IMR-90 (cell line): Measurements from ENCODE around the gene TNFSF12. TPM values are rescaled to one million over a fixed set of nuclear protein-coding genes. Genes with fewer than 3 reads are reported as not detected.

Experiments used
- ATAC-seq: fragments of 200-7000 bp; cut with Tn5 transposase; 2 replicates; pipeline ENCODE4 v1.9.1; 2020; ENCODE audit warnings: low read depth, mild to moderate bottlenecking, moderate library complexity
- BruUV-seq: library from RNA; stranded (reverse); fragments of 400-500 nt; replicated peaks from 2 replicates; lab custom pipeline; 2021; lab: Mats Ljungman, UMichigan
- CTCF ChIA-PET: fragments of 300-600 bp; formaldehyde crosslinking; extraction: SDS; loops from one replicate; lab custom pipeline; 2021; ENCODE audit warnings: antibody characterized with exemption; lab: Yijun Ruan, JAX
- POLR2A ChIA-PET: fragments of 300-600 bp; sonication (Branson Sonifier 250); formaldehyde crosslinking; loops from one replicate; lab custom pipeline; 2022; ENCODE audit warnings: antibody characterized with exemption; ENCODE audit not compliant: unreplicated experiment; lab: Charles Lee
- DNase-seq: peaks from one replicate; pipeline ENCODE4 v3.0.0; 2013
- H2AFZ ChIP-seq: replicated peaks from 2 replicates; pipeline ENCODE3; 2013; ENCODE audit warnings: low read length, mild to moderate bottlenecking; ENCODE audit not compliant: poor library complexity
- H2AK5ac ChIP-seq: 2 replicates; pipeline ENCODE4 v1.6.1; 2013; ENCODE audit warnings: low read depth, low read length, inconsistent platforms
- H2AK9ac ChIP-seq: replicated peaks from 2 replicates; pipeline ENCODE3; 2013; ENCODE audit warnings: mild to moderate bottlenecking, low read depth, low read length, moderate library complexity; ENCODE audit not compliant: poor library complexity
- H2BK120ac ChIP-seq: 2 replicates; pipeline ENCODE4 v1.6.1; 2013; ENCODE audit warnings: low read depth, low read length, inconsistent platforms
- H2BK15ac ChIP-seq: 3 replicates; pipeline ENCODE4 v1.6.1; 2013; ENCODE audit warnings: low read depth, low read length, inconsistent platforms
- H2BK20ac ChIP-seq: 2 replicates; pipeline ENCODE4 v1.6.1; 2013; ENCODE audit warnings: low read depth, mild to moderate bottlenecking, inconsistent platforms, low read length, moderate library complexity
- H2BK5ac ChIP-seq: 2 replicates; pipeline ENCODE4 v1.6.1; 2013; ENCODE audit warnings: mild to moderate bottlenecking, low read depth, low read length, inconsistent platforms; ENCODE audit not compliant: poor library complexity, severe bottlenecking
- H3K14ac ChIP-seq: replicated peaks from 2 replicates; pipeline ENCODE4 v1.6.1; 2013; ENCODE audit warnings: low read depth, low read length, inconsistent platforms
- H3K18ac ChIP-seq: 2 replicates; pipeline ENCODE4 v1.6.1; 2013; ENCODE audit warnings: low read depth, low read length, control low read depth
- H3K23ac ChIP-seq: 2 replicates; pipeline ENCODE4 v1.6.1; 2013; ENCODE audit warnings: low read depth, low read length, inconsistent platforms
- H3K27ac ChIP-seq: 2 replicates; pipeline ENCODE4 v1.5.1; 2013; ENCODE audit warnings: mild to moderate bottlenecking, control low read depth, low read length; ENCODE audit not compliant: insufficient read depth
- H3K27me3 ChIP-seq: 2 replicates; pipeline ENCODE4 v1.6.1; 2013; ENCODE audit warnings: low read length; ENCODE audit not compliant: control insufficient read depth, insufficient read depth
- H3K36me3 ChIP-seq: 2 replicates; pipeline ENCODE4 v1.6.1; 2013; ENCODE audit warnings: low read length, mixed read lengths; ENCODE audit not compliant: control insufficient read depth, insufficient read depth
- H3K4ac ChIP-seq: 2 replicates; pipeline ENCODE4 v1.6.1; 2013; ENCODE audit warnings: low read depth, low read length, inconsistent platforms
- H3K4me1 ChIP-seq: 2 replicates; pipeline ENCODE4 v1.6.1; 2013; ENCODE audit warnings: low read length, mixed read lengths; ENCODE audit not compliant: control insufficient read depth, insufficient read depth
- H3K4me2 ChIP-seq: 2 replicates; pipeline ENCODE4 v1.6.1; 2013; ENCODE audit warnings: low read depth, mild to moderate bottlenecking, control low read depth, low read length, moderate library complexity
- H3K4me3 ChIP-seq: 2 replicates; pipeline ENCODE4 v1.5.1; 2013; ENCODE audit warnings: low read depth, mild to moderate bottlenecking, control low read depth, low read length, moderate library complexity; ENCODE audit not compliant: insufficient read depth
- H3K56ac ChIP-seq: 2 replicates; pipeline ENCODE4 v1.6.1; 2013; ENCODE audit warnings: low read length, inconsistent platforms; ENCODE audit not compliant: insufficient read depth; ENCODE audit errors: extremely low read depth
- H3K79me1 ChIP-seq, 2 experiments: 2 replicates each; pipeline ENCODE4 v1.6.1; 2013; ENCODE audit warnings: low read length in 2 of 2, inconsistent platforms in 1 of 2, low read depth in 1 of 2
- H3K9ac ChIP-seq: 2 replicates; pipeline ENCODE4 v1.6.1; 2013; ENCODE audit warnings: low read depth, low read length, control low read depth
- H3K9me1 ChIP-seq: 2 replicates; pipeline ENCODE4 v1.6.1; 2013; ENCODE audit warnings: low read length, inconsistent platforms; ENCODE audit not compliant: insufficient read depth
- H3K9me3 ChIP-seq: 2 replicates; pipeline ENCODE4 v1.6.1; 2013; ENCODE audit warnings: low read length; ENCODE audit not compliant: control insufficient read depth, insufficient read depth
- H4K20me1 ChIP-seq: 2 replicates; pipeline ENCODE4 v1.6.1; 2013; ENCODE audit warnings: low read length, inconsistent platforms; ENCODE audit not compliant: insufficient read depth
- H4K5ac ChIP-seq: 2 replicates; pipeline ENCODE4 v1.6.1; 2013; ENCODE audit warnings: mild to moderate bottlenecking, low read depth, low read length, control low read depth
- H4K8ac ChIP-seq, 2 experiments: 2 replicates each; pipeline ENCODE4 v1.6.1; 2013; ENCODE audit warnings: low read depth in 2 of 2, low read length in 2 of 2, control low read depth in 1 of 2, inconsistent platforms in 1 of 2
- H4K91ac ChIP-seq: 2 replicates; pipeline ENCODE4 v1.6.1; 2013; ENCODE audit warnings: low read depth, low read length, inconsistent platforms; ENCODE audit not compliant: insufficient read depth
- BHLHE40 ChIP-seq: fragments of 150-350 bp; IDR thresholded peaks from 2 replicates; pipeline ENCODE4 v1.6.1; 2016; ENCODE audit warnings: mild to moderate bottlenecking, low read depth, low read length
- CEBPB ChIP-seq: IDR thresholded peaks from 2 replicates; pipeline ENCODE4 v1.6.1; 2012; ENCODE audit warnings: low read depth, low read length, improper control_type of control experiment
- CTCF ChIP-seq: conservative IDR thresholded peaks from 2 replicates; pipeline ENCODE4 v1.5.1; 2012; ENCODE audit warnings: mild to moderate bottlenecking, low read depth, low read length, improper control_type of control experiment
- ELK1 ChIP-seq: fragments of 150-350 bp; IDR thresholded peaks from 2 replicates; pipeline ENCODE4 v1.6.1; 2016; ENCODE audit warnings: low read depth, mild to moderate bottlenecking, low read length, moderate library complexity, borderline replicate concordance
- FOS ChIP-seq: fragments of 150-350 bp; IDR thresholded peaks from 2 replicates; pipeline ENCODE4 v1.6.1; 2016; ENCODE audit warnings: low read depth, low read length
- MAFK ChIP-seq: IDR thresholded peaks from 2 replicates; pipeline ENCODE4 v1.6.1; 2012; ENCODE audit warnings: low read depth, low read length, improper control_type of control experiment
- MAZ ChIP-seq: IDR thresholded peaks from 2 replicates; pipeline ENCODE4 v1.6.1; 2012; ENCODE audit warnings: low read depth, mild to moderate bottlenecking, low read length, improper control_type of control experiment, moderate library complexity, borderline replicate concordance
- MXI1 ChIP-seq: IDR thresholded peaks from 2 replicates; pipeline ENCODE4 v1.6.1; 2012; ENCODE audit warnings: low read depth, mild to moderate bottlenecking, low read length, moderate library complexity, borderline replicate concordance
- POLR2A ChIP-seq: IDR thresholded peaks from 2 replicates; pipeline ENCODE4 v1.6.1; 2012; ENCODE audit warnings: mild to moderate bottlenecking, low read depth, low read length
- RAD21 ChIP-seq: IDR thresholded peaks from 2 replicates; pipeline ENCODE4 v1.6.1; 2012; ENCODE audit warnings: low read length, improper control_type of control experiment
- RCOR1 ChIP-seq: IDR thresholded peaks from 2 replicates; pipeline ENCODE4 v1.6.1; 2012; ENCODE audit warnings: mild to moderate bottlenecking, low read length, improper control_type of control experiment; ENCODE audit not compliant: insufficient replicate concordance
- RFX5 ChIP-seq: IDR thresholded peaks from 2 replicates; pipeline ENCODE4 v1.8.0; 2012; ENCODE audit warnings: low read depth, mild to moderate bottlenecking, low read length, moderate library complexity
- SMC3 ChIP-seq: fragments of 150-350 bp; IDR thresholded peaks from 2 replicates; pipeline ENCODE4 v1.6.1; 2016; ENCODE audit warnings: low read depth, mild to moderate bottlenecking, antibody characterized with exemption, low read length, moderate library complexity
- USF2 ChIP-seq: fragments of 150-350 bp; IDR thresholded peaks from 2 replicates; pipeline ENCODE4 v1.6.1; 2017; ENCODE audit warnings: mild to moderate bottlenecking, antibody characterized with exemption, low read length, low read depth
- WGBS, 2 experiments: methylation state at CpG; one replicate each; pipeline versions ENCODE4 v1.1.5 to v1.1.7; 2013; ENCODE audit warnings: missing lambda C conversion rate in 2 of 2; ENCODE audit not compliant: insufficient read length in 1 of 2; ENCODE audit errors: extremely low coverage in 2 of 2; 5-methylcytosine and 5-hydroxymethylcytosine counted together
- dilution Hi-C: fragments of 300-500 bp; cut with HindIII; formaldehyde crosslinking; loops from one replicate; pipeline ENCODE4 v1.14.3; 2018; ENCODE audit warnings: low sequenced_read_pairs; ENCODE audit not compliant: unreplicated experiment
- in situ Hi-C: fragments of 300-500 bp; cut with MboI; formaldehyde crosslinking; loops from 3 replicates; pipeline ENCODE4 v1.14.3; 2019; ENCODE audit warnings: low sequenced_read_pairs, inconsistent platforms, mixed read lengths
- intact Hi-C: fragments of 100-400 bp; cut with micrococcal nuclease; formaldehyde crosslinking; loops from 2 replicates; pipeline ENCODE4 v1.10.0; 2022
- polyA plus RNA-seq, 3 experiments: library from polyadenylated mRNA; depleted of rRNA; stranded (reverse); fragments of >200 nt; gene quantifications; 2 replicates each; pipeline ENCODE4 v1.2.3, GENCODE V29; 2012; ENCODE audit warnings: low replicate concordance in 1 of 3
- total RNA-seq: library from RNA; depleted of rRNA; stranded (reverse); fragments of >200 nt; gene quantifications from 2 replicates; pipeline ENCODE4 v1.2.3, GENCODE V29; 2012

The TNFSF12 gene
- total and polyA plus RNA-seq, 2 of the 4 experiments (the other 2 are of a cell fraction): 2.7 to 22.0 TPM

GRCh38 chr17:7556627-7557026 lies 7.8 kb downstream of the TNFSF12 start:
- BruUV-seq: no TSS peak
- no peaks in the 10 kb centered on the region for H4K20me1 ChIP-seq
- H3K27me3 ChIP-seq: no peaks in the 10 kb centered on the region
- H3K9me3 ChIP-seq: no peaks in the 10 kb centered on the region
- in situ Hi-C loops (loop anchor here (10.0 kb wide), 1 partner anchor 202 kb away; the partner anchor contains the start of genes KCTD11 and TMEM95), intact Hi-C loops (no loop called here), dilution Hi-C loops (no loop called here)
- no peak overlapping the region for H2BK20ac ChIP-seq
- H3K27ac ChIP-seq: no peak overlapping the region
- H4K8ac ChIP-seq: no peak overlapping the region
- no peak overlapping the region for H3K56ac ChIP-seq
- H3K4me1 ChIP-seq: peaks cover 6% of the 10 kb centered on the region; the same call in 1 of the 2 replicates
- no peak overlapping the region for H3K4me2 ChIP-seq
- no peak overlapping the region for H4K5ac ChIP-seq
- ChIA-PET CTCF (no interaction called here), POLR2A (interaction anchor here (0.6 kb wide), 1 partner anchor 92 kb away, joined by 19 read pairs; no protein-coding TSS in a partner anchor)
- H3K23ac ChIP-seq: no peak overlapping the region
- H2AK9ac ChIP-seq: no peak overlapping the region
- no peak overlapping the region for H2AFZ ChIP-seq
- H2BK120ac ChIP-seq: no peak overlapping the region
- H3K14ac ChIP-seq: no peak overlapping the region
- no peak overlapping the region for H4K91ac ChIP-seq
- no peaks in the 10 kb centered on the region for H3K36me3 ChIP-seq
- H2BK15ac ChIP-seq: no peak overlapping the region
- H3K9ac ChIP-seq: no peak overlapping the region
- peaks cover 0 to 5% of the 10 kb centered on the region in 2 experiments; a peak in 2 of 4 replicates for H3K79me1 ChIP-seq
- H2AK5ac ChIP-seq: no peak overlapping the region
- no peak overlapping the region for H2BK5ac ChIP-seq
- H3K18ac ChIP-seq: no peak overlapping the region
- no peaks in the 10 kb centered on the region for H3K9me1 ChIP-seq
- WGBS, 2 experiments: 94% methylated on average over 9 of the region's 12 CpGs; no CpG with 5 or more reads in 1 of the 2 experiments
- H3K4ac ChIP-seq: no peak overlapping the region
- TF ChIP-seq SMC3: no peak
- no peak for TF ChIP-seq RCOR1
- TF ChIP-seq MXI1: no peak
- no peak for TF ChIP-seq POLR2A
- TF ChIP-seq RFX5: no peak
- TF ChIP-seq MAFK: no peak
- no peak for TF ChIP-seq USF2
- TF ChIP-seq CEBPB: no peak
- TF ChIP-seq RAD21: no peak
- no peak for TF ChIP-seq FOS
- TF ChIP-seq ELK1: no peak
- no peak for TF ChIP-seq MAZ
- TF ChIP-seq CTCF: no peak
- no peak for TF ChIP-seq BHLHE40
- no peak for DNase-seq
- no peak overlapping the region for H3K4me3 ChIP-seq
- ATAC-seq: no peak
